H9 (cell line): ENCODE data around the gene TSGA10. TPM values are rescaled to one million over a fixed set of nuclear protein-coding genes. Genes with fewer than 3 reads are reported as not detected.

ENCODE experiments used
- DNase-seq: peaks from one replicate; pipeline ENCODE4 v3.0.0-alpha.2; 2017
- H2AFZ ChIP-seq: one replicate; pipeline ENCODE4 v1.6.1; 2013; ENCODE audit warnings: mild to moderate bottlenecking, low read length, control low read depth, moderate library complexity
- H2AK5ac ChIP-seq: 2 replicates; pipeline ENCODE4 v1.6.1; 2013; ENCODE audit warnings: low read length, control low read depth, mixed read lengths; ENCODE audit not compliant: insufficient read length
- H2BK120ac ChIP-seq: one replicate; pipeline ENCODE4 v1.6.1; 2013; ENCODE audit warnings: low read depth, mild to moderate bottlenecking, low read length, control low read depth, inconsistent platforms; ENCODE audit not compliant: poor library complexity, severe bottlenecking
- H2BK12ac ChIP-seq: 2 replicates; pipeline ENCODE4 v1.6.1; 2013; ENCODE audit warnings: low read length, control low read depth, mixed read lengths, low read depth; ENCODE audit not compliant: insufficient read length
- H2BK15ac ChIP-seq: 2 replicates; pipeline ENCODE4 v1.6.1; 2013; ENCODE audit warnings: low read depth, low read length, control low read depth
- H2BK20ac ChIP-seq: one replicate; pipeline ENCODE4 v1.6.1; 2013; ENCODE audit warnings: low read depth, mild to moderate bottlenecking, low read length, control low read depth, inconsistent platforms; ENCODE audit not compliant: poor library complexity, severe bottlenecking
- H2BK5ac ChIP-seq: 2 replicates; pipeline ENCODE4 v1.6.1; 2013; ENCODE audit warnings: low read length, control low read depth, mixed read lengths; ENCODE audit not compliant: insufficient read length
- H3K14ac ChIP-seq: 2 replicates; pipeline ENCODE4 v1.6.1; 2013; ENCODE audit warnings: low read length, control low read depth; ENCODE audit not compliant: insufficient read depth
- H3K18ac ChIP-seq: 2 replicates; pipeline ENCODE4 v1.6.1; 2013; ENCODE audit warnings: low read depth, mild to moderate bottlenecking, mixed read lengths, low read length, control low read depth; ENCODE audit not compliant: insufficient read length
- H3K23ac ChIP-seq: 2 replicates; pipeline ENCODE4 v1.6.1; 2013; ENCODE audit warnings: low read length, control low read depth, mixed read lengths, low read depth; ENCODE audit not compliant: insufficient read length
- H3K23me2 ChIP-seq: 2 replicates; pipeline ENCODE4 v1.6.1; 2013; ENCODE audit warnings: low read depth, mild to moderate bottlenecking, mixed read lengths, low read length, control low read depth; ENCODE audit not compliant: insufficient read length, poor library complexity, severe bottlenecking
- H3K27ac ChIP-seq: 2 replicates; pipeline ENCODE4 v1.5.1; 2013; ENCODE audit warnings: low read length, control low read depth, mixed read lengths, low read depth; ENCODE audit not compliant: insufficient read length
- H3K27me3 ChIP-seq: 2 replicates; pipeline ENCODE4 v1.6.1; 2013; ENCODE audit warnings: low read length, control low read depth, inconsistent platforms; ENCODE audit not compliant: insufficient read depth
- H3K4ac ChIP-seq: 2 replicates; pipeline ENCODE4 v1.6.1; 2013; ENCODE audit warnings: low read depth, mild to moderate bottlenecking, control low read depth, inconsistent platforms, low read length, moderate library complexity
- H3K4me1 ChIP-seq: 2 replicates; pipeline ENCODE4 v1.6.1; 2013; ENCODE audit warnings: low read length, control low read depth, inconsistent platforms; ENCODE audit not compliant: insufficient read depth
- H3K4me2 ChIP-seq: 2 replicates; pipeline ENCODE4 v1.6.1; 2013; ENCODE audit warnings: low read length, control low read depth, mixed read lengths; ENCODE audit not compliant: insufficient read length, insufficient read depth
- H3K56ac ChIP-seq: 2 replicates; pipeline ENCODE4 v1.6.1; 2013; ENCODE audit warnings: low read depth, mild to moderate bottlenecking, mixed read lengths, low read length, control low read depth; ENCODE audit not compliant: insufficient read length
- H3K79me1 ChIP-seq: 2 replicates; pipeline ENCODE4 v1.6.1; 2013; ENCODE audit warnings: low read depth, mild to moderate bottlenecking, moderate library complexity, low read length, control low read depth, inconsistent platforms; ENCODE audit not compliant: insufficient read depth, poor library complexity, severe bottlenecking
- H3K79me2 ChIP-seq: 2 replicates; pipeline ENCODE4 v1.6.1; 2013; ENCODE audit warnings: low read length, control low read depth, inconsistent platforms; ENCODE audit not compliant: insufficient read depth
- H3K9ac ChIP-seq: 2 replicates; pipeline ENCODE4 v1.6.1; 2013; ENCODE audit warnings: low read length, control low read depth, mixed read lengths; ENCODE audit not compliant: insufficient read length; ENCODE audit errors: extremely low read depth
- H3K9me3 ChIP-seq: one replicate; pipeline ENCODE4 v1.6.1; 2013; ENCODE audit warnings: low read depth, low read length, inconsistent platforms; ENCODE audit not compliant: control insufficient read depth
- H3T11ph ChIP-seq: one replicate; pipeline ENCODE4 v1.6.1; 2013; ENCODE audit warnings: mild to moderate bottlenecking, low read length, control low read depth, inconsistent platforms
- H4K20me1 ChIP-seq: one replicate; pipeline ENCODE4 v1.6.1; 2013; ENCODE audit not compliant: control insufficient read depth, insufficient read length, insufficient read depth
- H4K5ac ChIP-seq: 2 replicates; pipeline ENCODE4 v1.6.1; 2013; ENCODE audit warnings: low read depth, mild to moderate bottlenecking, mixed read lengths, low read length, control low read depth; ENCODE audit not compliant: insufficient read length
- H4K8ac ChIP-seq: replicated peaks from 2 replicates; pipeline ENCODE4 v1.6.1; 2013; ENCODE audit warnings: low read length, control low read depth, mixed read lengths, low read depth; ENCODE audit not compliant: insufficient read length
- H4K91ac ChIP-seq: 2 replicates; pipeline ENCODE4 v1.6.1; 2013; ENCODE audit warnings: low read depth, mild to moderate bottlenecking, moderate library complexity, mixed read lengths, low read length, control low read depth; ENCODE audit not compliant: insufficient read length
- H3K27ac Mint-ChIP-seq, 3 experiments: 2 replicates in 2 of 3; 3 replicates in 1 of 3; pipeline ENCODE4 v1.8.0; 2020 to 2021; ENCODE audit warnings: mixed read lengths in 3 of 3, mild to moderate bottlenecking in 1 of 3, moderate library complexity in 1 of 3
- H3K27me3 Mint-ChIP-seq: 2 replicates; pipeline ENCODE4 v1.8.0; 2021; ENCODE audit warnings: low read depth, mild to moderate bottlenecking, moderate library complexity, mixed read lengths
- H3K36me3 Mint-ChIP-seq, 3 experiments: 2 replicates in 2 of 3; 3 replicates in 1 of 3; pipeline ENCODE4 v1.8.0; 2020 to 2021; ENCODE audit warnings: low read depth in 3 of 3, mixed read lengths in 3 of 3; ENCODE audit not compliant: insufficient read depth in 1 of 3
- H3K4me1 Mint-ChIP-seq, 2 experiments: 2 replicates each; pipeline ENCODE4 v1.8.0; 2020; ENCODE audit warnings: mixed read lengths in 2 of 2
- H3K4me3 Mint-ChIP-seq, 2 experiments: 2 replicates in 1 of 2; 3 replicates in 1 of 2; pipeline ENCODE4 v1.8.0; 2020 to 2021; ENCODE audit warnings: mild to moderate bottlenecking in 2 of 2, mixed read lengths in 2 of 2, moderate library complexity in 1 of 2
- H3K9me3 Mint-ChIP-seq, 2 experiments: 2 replicates in 1 of 2; 3 replicates in 1 of 2; pipeline ENCODE4 v1.8.0; 2020; ENCODE audit warnings: mild to moderate bottlenecking in 2 of 2, mixed read lengths in 2 of 2, moderate library complexity in 1 of 2
- WGBS: extraction: QIAGEN DNeasy Blood & Tissue Kit; methylation state at CpG from one replicate; pipeline ENCODE4 v1.1.7; 2013; ENCODE audit warnings: missing lambda C conversion rate, low lambda C conversion rate, mixed read lengths; ENCODE audit not compliant: insufficient read length; ENCODE audit errors: extremely low coverage; 5-methylcytosine and 5-hydroxymethylcytosine counted together
- total RNA-seq: library from RNA; stranded (reverse); gene quantifications from 2 replicates; pipeline ENCODE4 v1.2.1, GENCODE V29; 2021
- TF ChIP-seq, protein P1 (sequence below): fragments of 200-600 bp; sonication (generic); conservative IDR thresholded peaks from 3 replicates; pipeline ENCODE4 v1.8.0; 2021; ENCODE audit warnings: antibody characterized with exemption, mild to moderate bottlenecking

The TSGA10 gene
- total RNA-seq, 1 experiment from 2014 or later: 6.3 TPM

DNA sequence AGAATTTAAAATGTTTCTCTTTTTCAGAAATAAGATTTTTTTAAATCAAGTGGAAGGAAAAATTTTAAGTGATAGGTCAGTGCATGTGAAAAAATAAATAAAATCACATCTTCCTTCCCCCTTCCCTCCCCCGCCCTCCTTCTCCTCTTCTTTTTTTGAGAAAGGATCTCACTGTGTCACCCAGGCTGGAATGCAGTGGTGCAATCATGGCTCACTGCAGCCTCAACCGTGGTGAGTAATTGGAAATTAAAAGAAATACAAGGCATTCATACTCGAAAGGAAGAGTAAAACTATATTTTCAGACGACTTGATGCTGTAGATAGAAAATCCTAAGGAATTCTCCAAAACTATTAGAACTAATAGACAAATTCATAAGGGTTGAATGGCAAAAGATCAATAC is 201.8 kb downstream of the TSGA10 start:
- no peaks in the 10 kb centered on the region for H3K23me2 ChIP-seq
- H3K79me1 ChIP-seq: no peaks in the 10 kb centered on the region
- H4K8ac ChIP-seq: no peak overlapping the region
- H3K56ac ChIP-seq: no peak overlapping the region
- TF ChIP-seq, protein P1, sequence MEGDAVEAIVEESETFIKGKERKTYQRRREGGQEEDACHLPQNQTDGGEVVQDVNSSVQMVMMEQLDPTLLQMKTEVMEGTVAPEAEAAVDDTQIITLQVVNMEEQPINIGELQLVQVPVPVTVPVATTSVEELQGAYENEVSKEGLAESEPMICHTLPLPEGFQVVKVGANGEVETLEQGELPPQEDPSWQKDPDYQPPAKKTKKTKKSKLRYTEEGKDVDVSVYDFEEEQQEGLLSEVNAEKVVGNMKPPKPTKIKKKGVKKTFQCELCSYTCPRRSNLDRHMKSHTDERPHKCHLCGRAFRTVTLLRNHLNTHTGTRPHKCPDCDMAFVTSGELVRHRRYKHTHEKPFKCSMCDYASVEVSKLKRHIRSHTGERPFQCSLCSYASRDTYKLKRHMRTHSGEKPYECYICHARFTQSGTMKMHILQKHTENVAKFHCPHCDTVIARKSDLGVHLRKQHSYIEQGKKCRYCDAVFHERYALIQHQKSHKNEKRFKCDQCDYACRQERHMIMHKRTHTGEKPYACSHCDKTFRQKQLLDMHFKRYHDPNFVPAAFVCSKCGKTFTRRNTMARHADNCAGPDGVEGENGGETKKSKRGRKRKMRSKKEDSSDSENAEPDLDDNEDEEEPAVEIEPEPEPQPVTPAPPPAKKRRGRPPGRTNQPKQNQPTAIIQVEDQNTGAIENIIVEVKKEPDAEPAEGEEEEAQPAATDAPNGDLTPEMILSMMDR: no peak
- H3K4me1 ChIP-seq: no peaks in the 10 kb centered on the region
- no peak overlapping the region for H4K91ac ChIP-seq
- H3K27me3 ChIP-seq: no peaks in the 10 kb centered on the region
- no peak overlapping the region for H3K4ac ChIP-seq
- no peak overlapping the region for H2BK15ac ChIP-seq
- no peak overlapping the region for H3T11ph ChIP-seq
- no peak overlapping the region for H3K4me2 ChIP-seq
- H3K23ac ChIP-seq: no peak overlapping the region
- no peaks in the 10 kb centered on the region for H3K9me3 ChIP-seq
- no peaks in the 10 kb centered on the region for H4K20me1 ChIP-seq
- Mint-ChIP-seq H3K27ac (no peak overlapping the region), H3K4me3 (no peak overlapping the region), H3K4me1 (no peaks in the 10 kb centered on the region), H3K9me3 (no peaks in the 10 kb centered on the region), H3K27me3 (peaks cover 10% of the 10 kb centered on the region; the same call in 1 of the 2 replicates), H3K36me3 (no peaks in the 10 kb centered on the region; a peak in 1 of 7 replicates)
- H3K9ac ChIP-seq: no peak overlapping the region
- H2BK5ac ChIP-seq: no peak overlapping the region
- no peak overlapping the region for H2BK12ac ChIP-seq
- no peak for DNase-seq
- no peak overlapping the region for H3K14ac ChIP-seq
- H2BK20ac ChIP-seq: no peak overlapping the region
- no peak overlapping the region for H3K27ac ChIP-seq
- no peak overlapping the region for H2BK120ac ChIP-seq
- H2AFZ ChIP-seq: no peak overlapping the region
- no peak overlapping the region for H3K18ac ChIP-seq
- no peak overlapping the region for H2AK5ac ChIP-seq
- H3K79me2 ChIP-seq: no peaks in the 10 kb centered on the region
- WGBS: no CpG with 5 or more reads among the region's 4 CpGs
- H4K5ac ChIP-seq: no peak overlapping the region
